A549 (cell line): Measurements from ENCODE around the gene PPP2R2D. TPM values are rescaled to one million over a fixed set of nuclear protein-coding genes. Genes with fewer than 3 reads are reported as not detected.
A peak's percentile ranks its signal among the peaks of the same experiment; 100 is the strongest.

Experiments used
- ATAC-seq, 2 experiments: fragments of 200-7000 bp in 1 of 2; fragments of >200 bp in 1 of 2; cut with Nextera tagmentation in 1 of 2; cut with Tn5 transposase in 1 of 2; 3 replicates each; pipeline versions ENCODE4 v1.8.0 to v1.9.1; 2018 to 2020; ENCODE audit warnings: mild to moderate bottlenecking in 1 of 2, moderate library complexity in 1 of 2
- CTCF ChIA-PET: fragments of 300-600 bp; sonication (Branson Sonifier 250); formaldehyde crosslinking; extraction: SDS; loops from one replicate; lab custom pipeline; 2021; ENCODE audit warnings: antibody characterized with exemption, inconsistent platforms; lab: Yijun Ruan, JAX
- POLR2A ChIA-PET: fragments of 350-600 bp; formaldehyde crosslinking; extraction: SDS; loops from one replicate; lab custom pipeline; 2021; ENCODE audit warnings: antibody characterized with exemption, inconsistent platforms; lab: Yijun Ruan, JAX
- DNase-seq, 2 experiments: peaks; one replicate each; pipeline versions ENCODE4 v3.0.0 to v3.0.0-alpha.2; 2011 to 2016; ENCODE audit warnings: low read depth in 1 of 2, low spot score in 1 of 2
- FAIRE-seq: peaks from 2 replicates; lab custom pipeline; 2011; peaks lifted over from hg19 to GRCh38; lab: Jason Lieb, UNC
- H3K27ac ChIP-seq, 2 experiments: fragments of >200 bp; sonication (Bioruptor Twin); formaldehyde crosslinking; 3 replicates each; pipeline ENCODE4 v1.5.1; 2016 to 2017
- H3K4me1 ChIP-seq: fragments of >200 bp; sonication (Bioruptor Twin); formaldehyde crosslinking; 3 replicates; pipeline ENCODE4 v1.6.1; 2016
- H3K4me2 ChIP-seq: fragments of >200 bp; sonication (Bioruptor Twin); formaldehyde crosslinking; 3 replicates; pipeline ENCODE4 v1.6.1; 2016
- H3K4me3 ChIP-seq: fragments of >200 bp; sonication (Bioruptor Twin); formaldehyde crosslinking; 3 replicates; pipeline ENCODE4 v1.5.1; 2016
- H3K9me3 ChIP-seq: fragments of >200 bp; sonication (Bioruptor Twin); formaldehyde crosslinking; 3 replicates; pipeline ENCODE4 v1.6.1; 2016
- CBX8 ChIP-seq: fragments of 200-600 bp; sonication (generic); IDR thresholded peaks from 2 replicates; pipeline ENCODE4 v1.6.1; 2016
- CEBPB ChIP-seq, 2 experiments: fragments of >200 bp in 1 of 2; sonication (Bioruptor Twin) in 1 of 2; formaldehyde crosslinking in 1 of 2; IDR thresholded peaks; 2 replicates each; pipeline ENCODE4 v1.6.1; 2012 to 2016
- CHD2 ChIP-seq: fragments of 150-350 bp; IDR thresholded peaks from 2 replicates; pipeline ENCODE4 v1.6.1; 2014; ENCODE audit warnings: low read length; ENCODE audit not compliant: partially characterized antibody
- EP300 ChIP-seq, 2 experiments: fragments of >200 bp; sonication (Bioruptor Twin); formaldehyde crosslinking; IDR thresholded peaks; 2 replicates in 1 of 2; 3 replicates in 1 of 2; pipeline ENCODE4 v1.6.1; 2016 to 2017
- ESRRA ChIP-seq: fragments of 150-350 bp; IDR thresholded peaks from 2 replicates; pipeline ENCODE4 v1.6.1; 2014; ENCODE audit warnings: mild to moderate bottlenecking, low read length, borderline replicate concordance
- FOSB ChIP-seq: fragments of 250-450 bp; sonication (Bioruptor Pico); IDR thresholded peaks from 2 replicates; pipeline ENCODE4 v1.5.0; 2020; ENCODE audit warnings: mild to moderate bottlenecking, moderate library complexity
- HEYL ChIP-seq: fragments of 250-450 bp; sonication (Bioruptor Pico); IDR thresholded peaks from 2 replicates; pipeline ENCODE4 v1.8.0; 2021; ENCODE audit warnings: mild to moderate bottlenecking, moderate library complexity
- HOXB5 ChIP-seq: fragments of 250-450 bp; sonication (Bioruptor Pico); IDR thresholded peaks from 2 replicates; pipeline ENCODE4 v1.5.0; 2020; ENCODE audit warnings: mild to moderate bottlenecking, moderate library complexity
- KDM1A ChIP-seq: fragments of 200-600 bp; sonication (generic); IDR thresholded peaks from 2 replicates; pipeline ENCODE4 v1.6.1; 2016; ENCODE audit warnings: low read depth, mild to moderate bottlenecking
- MAFK ChIP-seq: fragments of 450-650 bp; IDR thresholded peaks from 2 replicates; pipeline ENCODE4 v1.6.1; 2014; ENCODE audit not compliant: partially characterized antibody
- NPAS2 ChIP-seq: fragments of 250-450 bp; sonication (Bioruptor Pico); IDR thresholded peaks from 2 replicates; pipeline ENCODE4 v1.8.0; 2022; ENCODE audit warnings: mild to moderate bottlenecking, moderate library complexity, borderline replicate concordance
- NR3C1 ChIP-seq: fragments of >200 bp; sonication (Bioruptor Twin); formaldehyde crosslinking; IDR thresholded peaks from 3 replicates; pipeline ENCODE4 v1.6.1; 2017
- SREBF2 ChIP-seq: fragments of 450-650 bp; IDR thresholded peaks from 2 replicates; pipeline ENCODE4 v1.6.1; 2014; ENCODE audit warnings: mild to moderate bottlenecking, moderate library complexity
- TP53 ChIP-seq: fragments of 250-450 bp; sonication (Bioruptor Pico); IDR thresholded peaks from 2 replicates; pipeline ENCODE4 v1.5.0; 2021; ENCODE audit warnings: mild to moderate bottlenecking, moderate library complexity
- WGBS: methylation state at CpG from one replicate; pipeline ENCODE4 v1.1.6; 2017; ENCODE audit errors: missing lambda C conversion rate; 5-methylcytosine and 5-hydroxymethylcytosine counted together
- polyA plus RNA-seq, 4 experiments: library from polyadenylated mRNA; depleted of rRNA in 3 of 4; stranded (reverse); fragments of >200 nt; fragmentation: RNase III in 1 of 4; extraction: RNeasy Plus Mini Kit Qiagen cat#74134 plus additional on column Dnase treatment in 1 of 4; gene quantifications; 2 replicates in 3 of 4; 3 replicates in 1 of 4; pipeline ENCODE4 v1.2.3, GENCODE V29; 2011 to 2017
- TF ChIP-seq, protein P1 (sequence below): fragments of 200-600 bp; sonication (generic); IDR thresholded peaks from 2 replicates; pipeline ENCODE4 v1.6.1; 2016; ENCODE audit warnings: antibody characterized with exemption, mild to moderate bottlenecking, moderate library complexity
- TF ChIP-seq, protein P2 (sequence below): fragments of 250-450 bp; sonication (Bioruptor Pico); IDR thresholded peaks from 2 replicates; pipeline ENCODE4 v1.5.0; 2021; ENCODE audit warnings: mild to moderate bottlenecking, moderate library complexity, borderline replicate concordance
- TF ChIP-seq, protein P3 (sequence below): fragments of 450-650 bp; IDR thresholded peaks from 2 replicates; pipeline ENCODE4 v1.6.1; 2014; ENCODE audit warnings: antibody characterized with exemption

PPP2R2D gene
- polyA plus RNA-seq, 2 of the 4 experiments (the other 2 are of a cell fraction), result 23.9 to 36.0 TPM

DNA sequence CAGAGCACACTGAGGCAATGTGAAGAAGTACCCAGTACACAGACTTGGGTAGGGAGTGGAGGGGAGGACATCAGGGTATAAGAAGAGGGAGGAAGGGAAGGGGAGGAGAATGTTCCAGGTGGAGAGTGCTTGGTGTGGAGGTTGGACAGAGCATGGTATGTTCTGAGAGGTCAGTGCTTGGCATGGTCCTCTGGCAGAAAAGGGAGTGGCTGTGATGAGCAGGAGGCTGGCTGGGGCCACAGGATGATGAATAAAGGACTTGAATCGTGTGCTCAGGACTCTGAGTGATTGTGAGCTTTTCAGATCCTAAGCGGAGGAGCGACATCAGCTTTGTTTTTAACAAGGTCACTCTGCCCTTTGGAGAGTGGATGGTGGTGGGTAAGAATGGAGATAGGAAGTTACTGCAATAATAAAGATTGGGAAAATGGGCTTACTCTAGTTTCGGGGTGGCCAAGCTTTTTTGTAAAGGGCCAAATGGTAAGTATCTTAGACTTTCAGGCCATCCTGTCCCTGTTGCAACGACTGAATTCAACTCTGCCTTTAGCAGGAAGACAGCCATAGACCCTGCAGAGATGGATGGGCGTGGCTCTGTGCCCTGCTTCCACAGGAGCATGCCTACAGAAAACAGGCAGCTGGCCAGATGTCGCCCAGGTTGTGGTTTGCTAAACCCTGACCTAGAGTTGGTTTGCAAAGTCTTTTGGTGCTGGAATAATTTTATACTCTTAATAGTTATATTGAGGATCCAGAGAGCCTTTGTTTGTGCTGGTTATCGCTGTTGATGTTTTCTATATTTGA lies 8.4 kb downstream of the PPP2R2D start:
- Histone ChIP-seq H3K4me1 (peaks cover 54% of the 10 kb centered on the region), H3K27ac (no peak overlapping the region), H3K4me2 (0 out of 3 replicates have a peak overlapping the region, but pooled peaks have one; percentile 19), H3K9me3 (no peaks in the 10 kb centered on the region)
- no peak for FAIRE-seq
- 79% methylated on average over 8 of the region's 8 CpGs for WGBS
- CTCF ChIA-PET, result interaction anchor here (0.6 to 1.1 kb wide), 3 partner anchors 63 to 798 kb away, joined by 3 read pairs; no protein-coding TSS in a partner anchor
- TF ChIP-seq HOXB5, result no peak
- TF ChIP-seq FOSB, result no peak
- TF ChIP-seq CEBPB (IDR thresholded peaks at IDR 0.05), result no peak
- TF ChIP-seq KDM1A, result no peak
- TF ChIP-seq TP53 (CRISPR knock-in tag), result no peak
- TF ChIP-seq, protein P1, sequence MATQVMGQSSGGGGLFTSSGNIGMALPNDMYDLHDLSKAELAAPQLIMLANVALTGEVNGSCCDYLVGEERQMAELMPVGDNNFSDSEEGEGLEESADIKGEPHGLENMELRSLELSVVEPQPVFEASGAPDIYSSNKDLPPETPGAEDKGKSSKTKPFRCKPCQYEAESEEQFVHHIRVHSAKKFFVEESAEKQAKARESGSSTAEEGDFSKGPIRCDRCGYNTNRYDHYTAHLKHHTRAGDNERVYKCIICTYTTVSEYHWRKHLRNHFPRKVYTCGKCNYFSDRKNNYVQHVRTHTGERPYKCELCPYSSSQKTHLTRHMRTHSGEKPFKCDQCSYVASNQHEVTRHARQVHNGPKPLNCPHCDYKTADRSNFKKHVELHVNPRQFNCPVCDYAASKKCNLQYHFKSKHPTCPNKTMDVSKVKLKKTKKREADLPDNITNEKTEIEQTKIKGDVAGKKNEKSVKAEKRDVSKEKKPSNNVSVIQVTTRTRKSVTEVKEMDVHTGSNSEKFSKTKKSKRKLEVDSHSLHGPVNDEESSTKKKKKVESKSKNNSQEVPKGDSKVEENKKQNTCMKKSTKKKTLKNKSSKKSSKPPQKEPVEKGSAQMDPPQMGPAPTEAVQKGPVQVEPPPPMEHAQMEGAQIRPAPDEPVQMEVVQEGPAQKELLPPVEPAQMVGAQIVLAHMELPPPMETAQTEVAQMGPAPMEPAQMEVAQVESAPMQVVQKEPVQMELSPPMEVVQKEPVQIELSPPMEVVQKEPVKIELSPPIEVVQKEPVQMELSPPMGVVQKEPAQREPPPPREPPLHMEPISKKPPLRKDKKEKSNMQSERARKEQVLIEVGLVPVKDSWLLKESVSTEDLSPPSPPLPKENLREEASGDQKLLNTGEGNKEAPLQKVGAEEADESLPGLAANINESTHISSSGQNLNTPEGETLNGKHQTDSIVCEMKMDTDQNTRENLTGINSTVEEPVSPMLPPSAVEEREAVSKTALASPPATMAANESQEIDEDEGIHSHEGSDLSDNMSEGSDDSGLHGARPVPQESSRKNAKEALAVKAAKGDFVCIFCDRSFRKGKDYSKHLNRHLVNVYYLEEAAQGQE, result no peak
- TF ChIP-seq, protein P2, sequence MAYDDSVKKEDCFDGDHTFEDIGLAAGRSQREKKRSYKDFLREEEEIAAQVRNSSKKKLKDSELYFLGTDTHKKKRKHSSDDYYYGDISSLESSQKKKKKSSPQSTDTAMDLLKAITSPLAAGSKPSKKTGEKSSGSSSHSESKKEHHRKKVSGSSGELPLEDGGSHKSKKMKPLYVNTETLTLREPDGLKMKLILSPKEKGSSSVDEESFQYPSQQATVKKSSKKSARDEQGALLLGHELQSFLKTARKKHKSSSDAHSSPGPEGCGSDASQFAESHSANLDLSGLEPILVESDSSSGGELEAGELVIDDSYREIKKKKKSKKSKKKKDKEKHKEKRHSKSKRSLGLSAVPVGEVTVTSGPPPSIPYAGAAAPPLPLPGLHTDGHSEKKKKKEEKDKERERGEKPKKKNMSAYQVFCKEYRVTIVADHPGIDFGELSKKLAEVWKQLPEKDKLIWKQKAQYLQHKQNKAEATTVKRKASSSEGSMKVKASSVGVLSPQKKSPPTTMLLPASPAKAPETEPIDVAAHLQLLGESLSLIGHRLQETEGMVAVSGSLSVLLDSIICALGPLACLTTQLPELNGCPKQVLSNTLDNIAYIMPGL (CRISPR knock-in tag), result no peak
- no peak for TF ChIP-seq CHD2
- no peak for TF ChIP-seq MAFK
- TF ChIP-seq ESRRA, result no peak
- TF ChIP-seq HEYL, result no peak
- TF ChIP-seq SREBF2, result no peak
- TF ChIP-seq, protein P3, sequence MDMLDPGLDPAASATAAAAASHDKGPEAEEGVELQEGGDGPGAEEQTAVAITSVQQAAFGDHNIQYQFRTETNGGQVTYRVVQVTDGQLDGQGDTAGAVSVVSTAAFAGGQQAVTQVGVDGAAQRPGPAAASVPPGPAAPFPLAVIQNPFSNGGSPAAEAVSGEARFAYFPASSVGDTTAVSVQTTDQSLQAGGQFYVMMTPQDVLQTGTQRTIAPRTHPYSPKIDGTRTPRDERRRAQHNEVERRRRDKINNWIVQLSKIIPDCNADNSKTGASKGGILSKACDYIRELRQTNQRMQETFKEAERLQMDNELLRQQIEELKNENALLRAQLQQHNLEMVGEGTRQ, result no peak
- TF ChIP-seq EP300 (IDR thresholded peaks at IDR 0.05), result no peak
- TF ChIP-seq CBX8, result no peak
- no peak for TF ChIP-seq NPAS2 (CRISPR knock-in tag)
- TF ChIP-seq, all 56 proteins: peak for 0
- DNase-seq, result no peak
- H3K4me3 ChIP-seq, result no peak overlapping the region
- peak; percentile 26 to 32; a peak in 2 of 6 replicates for ATAC-seq
- POLR2A ChIA-PET, result no interaction called here

DNA sequence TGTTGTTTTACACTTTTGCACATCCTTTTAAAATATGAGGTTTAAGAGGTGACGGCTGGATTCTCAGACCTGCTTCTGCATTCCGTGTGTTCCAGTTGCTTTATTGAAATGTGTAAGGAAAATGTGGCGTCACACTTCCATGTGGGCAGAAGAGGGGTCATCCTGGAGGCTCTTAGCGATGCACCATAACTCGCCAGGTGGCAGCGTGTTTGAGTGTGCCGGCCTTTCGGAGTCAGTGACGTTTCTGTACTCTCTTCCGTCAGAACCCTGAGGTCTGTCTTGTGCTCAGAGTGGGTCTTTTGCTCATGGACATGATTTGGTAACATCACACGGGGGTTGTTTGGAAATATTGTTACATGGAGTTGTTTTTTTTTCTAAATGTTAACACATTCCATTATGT lies 9.1 kb downstream of the PPP2R2D start:
- no peak overlapping the region for H3K4me3 ChIP-seq
- H3K27ac ChIP-seq, result no peak overlapping the region
- ATAC-seq (no peak), FAIRE-seq (no peak), DNase-seq (no peak)
- H3K9me3 ChIP-seq, result no peaks in the 10 kb centered on the region
- TF ChIP-seq EP300 (IDR thresholded peaks at IDR 0.05) (no peak), CEBPB (IDR thresholded peaks at IDR 0.05) (no peak), NR3C1 (no peak)
- ChIA-PET CTCF (no interaction called here), POLR2A (no interaction called here)
- 90% methylated on average over 11 of the region's 11 CpGs for WGBS
- H3K4me2 ChIP-seq, result no peak overlapping the region
- H3K4me1 ChIP-seq, result peaks cover 47% of the 10 kb centered on the region
